Smooth muscle cell (in vitro differentiated cells): ENCODE measurements around the gene COLEC12. TPM values are rescaled to one million over a fixed set of nuclear protein-coding genes. Genes with fewer than 3 reads are reported as not detected.

Experiments used
- DNase-seq: peaks from one replicate; lab custom pipeline; 2025; ENCODE audit not compliant: unreplicated experiment; lab: John Stamatoyannopoulos, UW
- H2AFZ ChIP-seq: fragments of 200-600 bp; sonication (generic); 2 replicates; pipeline ENCODE4 v1.6.0; 2016; ENCODE audit warnings: antibody characterized with exemption, low read depth, mild to moderate bottlenecking
- H3F3A ChIP-seq: fragments of 200-600 bp; sonication (generic); 2 replicates; pipeline ENCODE4 v1.6.0; 2017; ENCODE audit warnings: antibody characterized with exemption, low read depth
- H3K27ac ChIP-seq: fragments of 200-600 bp; sonication (generic); 2 replicates; pipeline ENCODE4 v1.5.1; 2016; ENCODE audit warnings: low read depth, mild to moderate bottlenecking
- H3K27me3 ChIP-seq: fragments of 200-600 bp; sonication (generic); 2 replicates; pipeline ENCODE4 v1.6.1; 2016; ENCODE audit warnings: low read depth, mild to moderate bottlenecking
- H3K36me3 ChIP-seq: fragments of 200-600 bp; sonication (generic); 2 replicates; pipeline ENCODE4 v1.5.1; 2016; ENCODE audit warnings: low read depth
- H3K4me1 ChIP-seq: fragments of 200-600 bp; sonication (generic); 2 replicates; pipeline ENCODE4 v1.5.1; 2016; ENCODE audit warnings: low read depth
- H3K4me2 ChIP-seq: fragments of 200-600 bp; sonication (generic); 2 replicates; pipeline ENCODE4 v1.6.0; 2016; ENCODE audit warnings: mild to moderate bottlenecking
- H3K4me3 ChIP-seq: fragments of 200-600 bp; sonication (generic); 2 replicates; pipeline ENCODE4 v1.5.1; 2016; ENCODE audit warnings: mild to moderate bottlenecking
- H3K79me2 ChIP-seq: fragments of 200-600 bp; sonication (generic); 2 replicates; pipeline ENCODE4 v1.6.0; 2016; ENCODE audit warnings: low read depth, mild to moderate bottlenecking
- H3K9ac ChIP-seq: fragments of 200-600 bp; sonication (generic); 2 replicates; pipeline ENCODE4 v1.6.0; 2016; ENCODE audit warnings: low read depth
- H3K9me3 ChIP-seq: fragments of 200-600 bp; sonication (generic); replicated peaks from 2 replicates; pipeline ENCODE4 v1.5.1; 2016; ENCODE audit warnings: low read depth
- H4K20me1 ChIP-seq: fragments of 200-600 bp; sonication (generic); 2 replicates; pipeline ENCODE4 v1.6.0; 2016; ENCODE audit warnings: low read depth
- WGBS: methylation state at CpG from one replicate; pipeline ENCODE4 v1.1.7; 2016; ENCODE audit warnings: low lambda C conversion rate; 5-methylcytosine and 5-hydroxymethylcytosine counted together
- polyA plus RNA-seq: library from polyadenylated mRNA; unstranded; fragments of >200 nt; fragmentation: Nextera tagmentation; extraction: Ambion mirVana; gene quantifications from 2 replicates; pipeline ENCODE4 v1.2.1, GENCODE V29; 2016
- total RNA-seq: library from RNA; depleted of rRNA; stranded (reverse); fragments of >200 nt; gene quantifications from 2 replicates; pipeline ENCODE4 v1.2.3, GENCODE V29; 2014
- TF ChIP-seq, protein P1 (sequence below): fragments of 200-600 bp; sonication (generic); IDR thresholded peaks from 2 replicates; pipeline ENCODE4 v1.5.1; 2017; ENCODE audit warnings: borderline replicate concordance, mild to moderate bottlenecking, antibody characterized with exemption; ENCODE audit not compliant: insufficient read depth, poor library complexity, severe bottlenecking

COLEC12 gene
- total and polyA plus RNA-seq, 2 experiments from 2014 or later: 10.8 to 13.7 TPM

DNA sequence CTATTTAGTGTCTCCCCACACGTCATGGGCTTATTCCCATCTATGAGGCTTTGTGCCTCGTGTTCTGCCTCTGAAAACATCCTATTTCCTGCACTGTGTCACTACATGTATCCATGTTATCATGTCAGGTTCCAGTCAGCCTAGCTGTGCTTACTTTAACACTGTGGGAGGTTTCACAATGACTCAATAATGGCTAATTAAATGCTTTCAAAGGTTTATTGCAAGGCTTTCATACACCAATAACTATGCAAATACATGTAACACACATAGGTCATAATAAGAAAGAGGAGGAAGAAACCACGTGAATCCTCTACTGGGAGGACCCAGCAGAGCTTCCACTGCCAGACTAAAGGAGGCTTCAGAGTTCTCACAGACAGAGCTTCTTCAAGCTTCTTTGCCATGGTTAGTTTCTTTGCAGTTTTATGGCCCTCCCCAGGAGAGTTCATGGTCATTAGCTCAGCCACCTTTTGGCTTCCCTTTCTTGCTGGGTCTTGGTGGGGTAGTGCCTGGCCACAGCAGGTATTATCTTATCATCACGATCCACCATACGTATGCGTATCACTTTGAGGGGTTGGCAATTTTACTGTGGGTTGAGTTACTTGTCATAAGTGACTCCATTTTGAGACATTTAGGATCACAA, 5.1 kb upstream of the COLEC12 start:
- no peak overlapping the region for H3K27ac ChIP-seq
- no peak overlapping the region for H3K9ac ChIP-seq
- H3K36me3 ChIP-seq: no peaks in the 10 kb centered on the region
- H2AFZ ChIP-seq: no peak overlapping the region
- no peaks in the 10 kb centered on the region for H4K20me1 ChIP-seq
- no peaks in the 10 kb centered on the region for H3F3A ChIP-seq
- TF ChIP-seq, protein P1, sequence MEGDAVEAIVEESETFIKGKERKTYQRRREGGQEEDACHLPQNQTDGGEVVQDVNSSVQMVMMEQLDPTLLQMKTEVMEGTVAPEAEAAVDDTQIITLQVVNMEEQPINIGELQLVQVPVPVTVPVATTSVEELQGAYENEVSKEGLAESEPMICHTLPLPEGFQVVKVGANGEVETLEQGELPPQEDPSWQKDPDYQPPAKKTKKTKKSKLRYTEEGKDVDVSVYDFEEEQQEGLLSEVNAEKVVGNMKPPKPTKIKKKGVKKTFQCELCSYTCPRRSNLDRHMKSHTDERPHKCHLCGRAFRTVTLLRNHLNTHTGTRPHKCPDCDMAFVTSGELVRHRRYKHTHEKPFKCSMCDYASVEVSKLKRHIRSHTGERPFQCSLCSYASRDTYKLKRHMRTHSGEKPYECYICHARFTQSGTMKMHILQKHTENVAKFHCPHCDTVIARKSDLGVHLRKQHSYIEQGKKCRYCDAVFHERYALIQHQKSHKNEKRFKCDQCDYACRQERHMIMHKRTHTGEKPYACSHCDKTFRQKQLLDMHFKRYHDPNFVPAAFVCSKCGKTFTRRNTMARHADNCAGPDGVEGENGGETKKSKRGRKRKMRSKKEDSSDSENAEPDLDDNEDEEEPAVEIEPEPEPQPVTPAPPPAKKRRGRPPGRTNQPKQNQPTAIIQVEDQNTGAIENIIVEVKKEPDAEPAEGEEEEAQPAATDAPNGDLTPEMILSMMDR: no peak
- H3K79me2 ChIP-seq: no peaks in the 10 kb centered on the region
- peaks cover 6% of the 10 kb centered on the region for H3K4me1 ChIP-seq
- H3K27me3 ChIP-seq: peaks cover 22% of the 10 kb centered on the region
- H3K4me3 ChIP-seq: no peak overlapping the region
- no peak overlapping the region for H3K4me2 ChIP-seq
- H3K9me3 ChIP-seq: no peaks in the 10 kb centered on the region
- WGBS: 72% methylated on average over 6 of the region's 6 CpGs
- DNase-seq: no peak

DNA sequence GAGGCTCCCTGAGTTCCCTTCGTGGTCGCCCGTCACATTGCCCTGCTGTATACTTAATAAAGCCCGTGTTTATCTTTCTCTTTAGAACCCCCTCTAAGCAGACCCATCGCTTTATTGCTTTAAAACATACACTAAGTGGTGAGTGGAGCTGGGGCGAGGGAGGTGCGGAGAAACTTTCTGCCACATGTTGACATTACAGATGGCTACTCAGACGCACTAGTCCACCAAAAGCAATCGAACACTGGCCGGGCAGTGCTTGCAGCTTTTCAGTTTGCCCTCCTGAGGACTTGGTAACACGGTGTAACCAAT, 859 bp upstream of the COLEC12 start:
- WGBS: 12% methylated on average over 11 of the region's 11 CpGs
- Histone ChIP-seq H3F3A (peaks cover 8% of the 10 kb centered on the region), H3K4me3 (peak overlapping the region; percentile 63), H3K9ac (no peak overlapping the region), H4K20me1 (peaks cover 6% of the 10 kb centered on the region), H3K4me2 (peak overlapping the region; percentile 87), H2AFZ (peak overlapping the region; percentile 43), H3K4me1 (peaks cover 6% of the 10 kb centered on the region), H3K27ac (no peak overlapping the region), H3K36me3 (no peaks in the 10 kb centered on the region), H3K79me2 (peaks cover 3% of the 10 kb centered on the region), H3K9me3 (no peaks in the 10 kb centered on the region), H3K27me3 (peaks cover 22% of the 10 kb centered on the region)
- TF ChIP-seq, protein P1: no peak
- DNase-seq: no peak

DNA sequence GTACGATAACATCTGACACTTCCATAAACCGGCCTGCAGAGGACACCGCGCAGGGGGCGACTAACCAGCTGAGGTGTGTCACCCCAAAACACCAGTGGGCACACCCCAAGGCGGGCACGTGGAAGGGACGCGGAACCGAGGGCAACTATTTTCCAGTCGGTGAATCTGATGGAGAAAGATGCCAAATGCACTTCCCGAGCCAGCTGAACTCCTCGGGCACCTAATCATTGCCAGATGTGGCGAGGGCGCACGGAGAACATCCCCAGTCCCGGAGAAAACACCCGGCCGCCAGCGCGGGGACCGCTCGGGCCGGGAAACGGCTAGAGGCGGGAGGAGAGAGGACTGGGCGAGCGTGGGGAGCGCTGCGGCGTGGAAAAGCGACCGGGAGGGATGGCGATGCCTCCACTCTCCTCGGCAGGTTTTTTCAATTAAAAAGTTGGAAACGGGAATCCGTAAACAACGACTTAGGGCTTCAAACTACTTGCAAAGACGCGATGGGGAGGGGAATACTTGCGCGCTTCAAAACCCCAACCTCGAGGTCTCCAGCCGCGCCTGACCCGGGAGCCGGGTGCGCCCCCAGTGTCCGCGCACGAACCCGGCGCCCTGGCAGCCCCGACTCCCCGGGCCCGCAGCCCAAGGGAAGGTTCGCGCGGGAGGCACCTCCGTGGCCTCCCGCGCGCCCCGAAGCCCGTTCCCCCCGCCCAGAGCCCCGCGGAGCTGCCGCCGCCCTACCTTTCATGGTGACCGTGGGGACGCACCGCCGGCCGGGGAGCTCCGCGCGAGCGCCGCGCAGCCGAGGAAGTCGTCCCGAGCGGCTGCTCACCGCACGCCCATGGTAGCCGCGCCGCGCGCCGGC, 497 bp downstream of the COLEC12 start:
- Histone ChIP-seq H3F3A (peaks cover 8% of the 10 kb centered on the region), H3K79me2 (peaks cover 6% of the 10 kb centered on the region), H3K9me3 (no peaks in the 10 kb centered on the region), H3K36me3 (no peaks in the 10 kb centered on the region), H3K27ac (no peak overlapping the region), H2AFZ (peak overlapping the region; percentile 66), H3K4me2 (peak overlapping the region; percentile 86), H3K9ac (no peak overlapping the region), H4K20me1 (peaks cover 6% of the 10 kb centered on the region), H3K4me1 (peaks cover 6% of the 10 kb centered on the region), H3K4me3 (peak overlapping the region; percentile 63), H3K27me3 (peaks cover 22% of the 10 kb centered on the region)
- DNase-seq: peak; percentile 46
- TF ChIP-seq, protein P1: no peak
- WGBS: under 1% methylated on average over 69 of the region's 93 CpGs
